GM18499 (cell line): ENCODE measurements around the gene UQCRH.
"Not testable (repeated sequence)": the region's sequence is repeated elsewhere in the genome, so short reads cannot be mapped to it uniquely, and the experiment has no call there.

ENCODE experiments used
- ATAC-seq: cut with Tn5 transposase; IDR thresholded peaks from one replicate; pipeline ENCODE4 v1.9.1; 2021; ENCODE audit warnings: moderate number of reproducible peaks; ENCODE audit not compliant: insufficient read depth, unreplicated experiment

UQCRH gene

GRCh38 chr1:46331786-46332540, 28.5 kb downstream of the UQCRH start:
- not testable (repeated sequence) for ATAC-seq

- ATAC-seq: no peak
Measured at GRCh38 chr1:46333300-46334029, 30.0 kb downstream of the UQCRH start.

GRCh38 chr1:46334030-46334384, 30.5 kb downstream of the UQCRH start:
- ATAC-seq: no peak

- ATAC-seq: no peak
Measured at GRCh38 chr1:46335081-46335480, 31.6 kb downstream of the UQCRH start.

- ATAC-seq: not testable (repeated sequence)
Measured at GRCh38 chr1:46337409-46337808, 33.9 kb downstream of the UQCRH start.

- ATAC-seq: no peak
Measured at GRCh38 chr1:46340404-46341221, 37.1 kb downstream of the UQCRH start, which contains the start of gene NSUN4. Gene NSUN4, plus strand, starts transcription at chr1:46340807. Its CDS starts 20 bp downstream, at chr1:46340827.

GRCh38 chr1:46341222-46342083, 38.0 kb downstream of the UQCRH start:
- no peak for ATAC-seq

- ATAC-seq: no peak
Measured at GRCh38 chr1:46342084-46342656, 38.7 kb downstream of the UQCRH start.

- ATAC-seq: no peak
Measured at GRCh38 chr1:46342677-46343350, 39.3 kb downstream of the UQCRH start.

GRCh38 chr1:46343351-46343695, 39.8 kb downstream of the UQCRH start:
- ATAC-seq: no peak

- no peak for ATAC-seq
Measured at GRCh38 chr1:46343705-46344104, 40.2 kb downstream of the UQCRH start.

- ATAC-seq: no peak
Measured at GRCh38 chr1:46344481-46344880, 41.0 kb downstream of the UQCRH start.

GRCh38 chr1:46345281-46345680, 41.8 kb downstream of the UQCRH start:
- no peak for ATAC-seq

- no peak for ATAC-seq
Measured at GRCh38 chr1:46352363-46352762, 48.9 kb downstream of the UQCRH start.

GRCh38 chr1:46355920-46356319, 52.4 kb downstream of the UQCRH start:
- not testable (repeated sequence) for ATAC-seq

- ATAC-seq: no peak
Measured at GRCh38 chr1:46362158-46362557, 58.7 kb downstream of the UQCRH start.

- no peak for ATAC-seq
Measured at GRCh38 chr1:46363121-46363520, 59.6 kb downstream of the UQCRH start.

GRCh38 chr1:46364612-46365011, 61.1 kb downstream of the UQCRH start:
- ATAC-seq: no peak

GRCh38 chr1:46365796-46366195, 62.3 kb downstream of the UQCRH start:
- not testable (repeated sequence) for ATAC-seq
